Endothelial cell of umbilical vein (primary cell): ENCODE measurements around the gene SERPINE1. TPM values are rescaled to one million over a fixed set of nuclear protein-coding genes. Genes with fewer than 3 reads are reported as not detected.

Experiments used
- BruUV-seq: library from RNA; stranded (reverse); fragments of 400-500 nt; replicated peaks from 2 replicates; lab custom pipeline; 2021; lab: Mats Ljungman, UMichigan
- CTCF ChIA-PET: fragments of 300-600, 350-600 bp; sonication (Branson Sonifier 250); formaldehyde crosslinking; loops from one replicate; lab custom pipeline; 2021; ENCODE audit warnings: antibody characterized with exemption, inconsistent platforms; lab: Charles Lee
- POLR2A ChIA-PET: fragments of 300-600, 350-600 bp; sonication (Branson Sonifier 250); formaldehyde crosslinking; loops from one replicate; lab custom pipeline; 2021; ENCODE audit warnings: antibody characterized with exemption, inconsistent platforms; lab: Charles Lee
- DNase-seq: peaks from one replicate; pipeline ENCODE4 v3.0.0-alpha.2; 2011; ENCODE audit warnings: low read depth, low spot score
- FAIRE-seq: peaks from 2 replicates; lab custom pipeline; 2011; peaks lifted over from hg19 to GRCh38; lab: Jason Lieb, UNC
- H2AFZ ChIP-seq: 2 replicates; pipeline ENCODE4 v1.6.0; 2012; ENCODE audit warnings: low read depth, low read length, control low read depth, inconsistent platforms
- H3K27ac ChIP-seq: 2 replicates; pipeline ENCODE4 v1.5.1; 2011; ENCODE audit warnings: low read depth, mild to moderate bottlenecking, control low read depth, low read length, moderate library complexity; ENCODE audit not compliant: insufficient read depth
- H3K27me3 ChIP-seq, 2 experiments: 2 replicates each; pipeline versions ENCODE4 v1.6.0 to v1.6.1; 2011; ENCODE audit warnings: low read length in 2 of 2, mixed read lengths in 1 of 2; ENCODE audit not compliant: control insufficient read depth in 2 of 2, insufficient read depth in 2 of 2
- H3K36me3 ChIP-seq, 2 experiments: 2 replicates in 1 of 2; 3 replicates in 1 of 2; pipeline ENCODE4 v1.5.1; 2011; ENCODE audit warnings: low read length in 2 of 2, mild to moderate bottlenecking in 1 of 2, moderate library complexity in 1 of 2; ENCODE audit not compliant: control insufficient read depth in 2 of 2, insufficient read depth in 2 of 2; ENCODE audit errors: extremely low read depth in 1 of 2
- H3K4me1 ChIP-seq: 3 replicates; pipeline ENCODE4 v1.5.1; 2011; ENCODE audit warnings: mild to moderate bottlenecking, low read length; ENCODE audit not compliant: control insufficient read depth, insufficient read depth; ENCODE audit errors: extremely low read depth
- H3K4me2 ChIP-seq: 2 replicates; pipeline ENCODE4 v1.6.1; 2011; ENCODE audit warnings: low read length, control low read depth, mixed read lengths; ENCODE audit not compliant: insufficient read depth
- H3K4me3 ChIP-seq, 3 experiments: fragments of 200-600 bp in 1 of 3; sonication (generic), shearing (Covaris generic) in 1 of 3; replicated peaks in 1 of 3; 2 replicates each; pipeline ENCODE4 v1.5.1; 2011 to 2016; ENCODE audit warnings: control low read depth in 3 of 3, low read length in 3 of 3, mild to moderate bottlenecking in 2 of 3, inconsistent platforms in 1 of 3, low read depth in 1 of 3, moderate library complexity in 1 of 3; ENCODE audit not compliant: insufficient read depth in 1 of 3
- H3K79me2 ChIP-seq: 2 replicates; pipeline ENCODE4 v1.6.0; 2012; ENCODE audit warnings: low read length, inconsistent platforms; ENCODE audit not compliant: control insufficient read depth, insufficient read depth
- H3K9ac ChIP-seq: replicated peaks from 2 replicates; pipeline ENCODE3; 2011; ENCODE audit warnings: low read length, control low read depth; ENCODE audit not compliant: insufficient read depth; ENCODE audit errors: extremely low read depth
- H3K9me1 ChIP-seq: replicated peaks from 3 replicates; pipeline ENCODE4 v1.6.0; 2011; ENCODE audit warnings: mild to moderate bottlenecking, low read length; ENCODE audit not compliant: control insufficient read depth, insufficient read depth; ENCODE audit errors: extremely low read depth
- H3K9me3 ChIP-seq: replicated peaks from 2 replicates; pipeline ENCODE4 v1.5.1; 2012; ENCODE audit warnings: low read length, inconsistent platforms; ENCODE audit not compliant: control insufficient read depth, insufficient read depth
- H4K20me1 ChIP-seq: replicated peaks from 2 replicates; pipeline ENCODE3; 2011; ENCODE audit warnings: mild to moderate bottlenecking, low read length; ENCODE audit not compliant: control insufficient read depth, insufficient read depth; ENCODE audit errors: extremely low read depth
- CTCF ChIP-seq, 2 donors: IDR thresholded peaks; 1 replicate in 1 of 2; 2 replicates in 1 of 2; pipeline ENCODE4 v1.5.1; 2011; ENCODE audit warnings: low read length in 2 of 2, mild to moderate bottlenecking in 2 of 2, moderate library complexity in 2 of 2, control low read depth in 1 of 2, inconsistent platforms in 1 of 2, low read depth in 1 of 2; ENCODE audit not compliant: insufficient read depth in 1 of 2; ENCODE audit errors: extremely low read depth in 1 of 2
- EZH2 ChIP-seq: IDR thresholded peaks from 2 replicates; pipeline ENCODE4 v1.6.1; 2012; ENCODE audit warnings: borderline replicate concordance, low read depth, mild to moderate bottlenecking, moderate library complexity, low read length, inconsistent platforms; ENCODE audit not compliant: severe bottlenecking
- FOS ChIP-seq: IDR thresholded peaks from 2 replicates; pipeline ENCODE4 v1.6.1; 2011; ENCODE audit warnings: mild to moderate bottlenecking, low read length, moderate library complexity, borderline replicate concordance; ENCODE audit not compliant: insufficient read depth
- GATA2 ChIP-seq: IDR thresholded peaks from 2 replicates; pipeline ENCODE4 v1.7.0; 2011; ENCODE audit warnings: low read depth, mild to moderate bottlenecking, moderate library complexity, mixed read lengths, low read length; ENCODE audit not compliant: insufficient read length, insufficient read depth
- JUN ChIP-seq: IDR thresholded peaks from 2 replicates; pipeline ENCODE4 v1.6.1; 2011; ENCODE audit warnings: borderline replicate concordance, low read depth; ENCODE audit not compliant: insufficient read length, insufficient read depth
- MAX ChIP-seq: IDR thresholded peaks from 2 replicates; pipeline ENCODE4 v1.6.1; 2011; ENCODE audit not compliant: insufficient read depth, insufficient read length
- MYC ChIP-seq: IDR thresholded peaks from one replicate; pipeline ENCODE4 v1.6.1; 2011; ENCODE audit warnings: mild to moderate bottlenecking, low read depth, low read length
- POLR2A ChIP-seq: IDR thresholded peaks from 2 replicates; pipeline ENCODE4 v1.6.1; 2012; ENCODE audit warnings: low read depth, mild to moderate bottlenecking, control low read depth, low read length
- POLR2AphosphoS5 ChIP-seq: IDR thresholded peaks from 2 replicates; pipeline ENCODE4 v1.6.1; 2012; ENCODE audit warnings: low read depth, mild to moderate bottlenecking, control low read depth, low read length, moderate library complexity; ENCODE audit not compliant: insufficient read depth
- dilution Hi-C: fragments of 300-500 bp; cut with MboI; formaldehyde crosslinking; loops from one replicate; pipeline ENCODE4 v1.15.0; 2019; ENCODE audit warnings: low sequenced_read_pairs; ENCODE audit not compliant: extremely low pct_ligation_motif_present
- intact Hi-C: fragments of 100-400 bp; cut with micrococcal nuclease; formaldehyde crosslinking; loops from one replicate; pipeline ENCODE4 v1.10.0; 2022
- polyA plus RNA-seq, 4 experiments: library from polyadenylated mRNA; depleted of rRNA in 3 of 4; stranded (reverse) in 3 of 4; unstranded in 1 of 4; fragments of >200 nt; gene quantifications; 2 replicates each; pipeline versions ENCODE4 v1.2.1 to v1.2.3, GENCODE V29; 2011 to 2012; ENCODE audit warnings: missing spikeins in 1 of 4
- total RNA-seq: library from RNA; stranded (reverse); gene quantifications from 2 replicates; pipeline ENCODE4 v1.2.3, GENCODE V29; 2021

SERPINE1 gene
- total and polyA plus RNA-seq, 2 donors (not counting 3 experiments of a cell fraction or from before 2014, with no cell fraction given): 2,296 to 4,637 TPM

GRCh38 chr7:101179713-101180112, 52.8 kb downstream of the SERPINE1 start:
- H4K20me1 ChIP-seq: no peaks in the 10 kb centered on the region
- ChIA-PET POLR2A (no interaction called here), CTCF (interaction anchor here (1.0 kb wide), 2 partner anchors 13 to 36 kb away, joined by 4 to 5 read pairs; no protein-coding TSS in a partner anchor)
- dilution Hi-C loops (no loop called here), intact Hi-C loops (loop anchor here (10.0 kb wide), 1 partner anchor 555 kb away; no protein-coding TSS in a partner anchor)
- BruUV-seq: no TSS peak
- no peak overlapping the region for H3K4me2 ChIP-seq
- no peak overlapping the region for H3K27ac ChIP-seq
- H3K4me1 ChIP-seq: no peaks in the 10 kb centered on the region
- no peak overlapping the region for H2AFZ ChIP-seq
- DNase-seq (no peak), FAIRE-seq (no peak)
- no peak for TF ChIP-seq POLR2A
- TF ChIP-seq MYC: no peak
- no peak for TF ChIP-seq GATA2
- TF ChIP-seq FOS: no peak
- no peak for TF ChIP-seq JUN
- TF ChIP-seq CTCF (IDR thresholded peaks at IDR 0.05; ENCODE audit: extremely low read depth in 1 of 2, insufficient read depth in 1 of 2, low read depth in 1 of 2, low read length in 2 of 2): no peak
- TF ChIP-seq MAX: no peak
- no peak for TF ChIP-seq POLR2AphosphoS5
- TF ChIP-seq EZH2: no peak
- H3K4me3 ChIP-seq: no peak overlapping the region
- H3K9ac ChIP-seq: no peak overlapping the region
- H3K9me3 ChIP-seq: no peaks in the 10 kb centered on the region
- no peaks in the 10 kb centered on the region for H3K79me2 ChIP-seq
- peaks cover 41 to 52% of the 10 kb centered on the region in 2 experiments for H3K27me3 ChIP-seq
- H3K9me1 ChIP-seq: no peaks in the 10 kb centered on the region
- no peaks in the 10 kb centered on the region for H3K36me3 ChIP-seq
